AG09319 (cell line): ENCODE data around the gene SRPRB.

ENCODE experiments used
- DNase-seq: peaks from one replicate; pipeline ENCODE4 v3.0.0-alpha.2; 2010; ENCODE audit warnings: low read depth; ENCODE audit errors: extremely low read depth
- TF ChIP-seq, protein P1 (sequence below): IDR thresholded peaks from 2 replicates; pipeline ENCODE4 v1.5.1; 2011; ENCODE audit warnings: low read depth, mild to moderate bottlenecking, inconsistent platforms, low read length, moderate library complexity

SRPRB gene

DNA sequence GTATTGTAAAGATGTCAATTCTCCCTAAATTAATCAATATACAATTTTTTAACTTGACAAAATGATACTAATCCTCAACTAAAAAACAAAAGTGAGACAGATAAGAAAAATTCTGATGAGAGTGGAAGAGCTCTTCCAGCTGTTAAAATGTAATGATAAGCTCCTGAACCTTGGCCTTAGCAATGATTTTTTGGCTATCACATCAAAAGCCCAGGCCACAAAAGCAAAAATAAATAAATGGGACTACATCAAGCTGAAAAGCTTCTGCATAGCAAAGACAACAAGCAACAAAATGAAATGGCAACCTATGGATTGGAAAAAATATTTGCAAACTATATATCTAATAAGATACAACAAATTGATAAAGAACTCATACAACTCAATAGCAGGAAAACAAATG lies 24.0 kb upstream of the SRPRB start:
- TF ChIP-seq, protein P1, sequence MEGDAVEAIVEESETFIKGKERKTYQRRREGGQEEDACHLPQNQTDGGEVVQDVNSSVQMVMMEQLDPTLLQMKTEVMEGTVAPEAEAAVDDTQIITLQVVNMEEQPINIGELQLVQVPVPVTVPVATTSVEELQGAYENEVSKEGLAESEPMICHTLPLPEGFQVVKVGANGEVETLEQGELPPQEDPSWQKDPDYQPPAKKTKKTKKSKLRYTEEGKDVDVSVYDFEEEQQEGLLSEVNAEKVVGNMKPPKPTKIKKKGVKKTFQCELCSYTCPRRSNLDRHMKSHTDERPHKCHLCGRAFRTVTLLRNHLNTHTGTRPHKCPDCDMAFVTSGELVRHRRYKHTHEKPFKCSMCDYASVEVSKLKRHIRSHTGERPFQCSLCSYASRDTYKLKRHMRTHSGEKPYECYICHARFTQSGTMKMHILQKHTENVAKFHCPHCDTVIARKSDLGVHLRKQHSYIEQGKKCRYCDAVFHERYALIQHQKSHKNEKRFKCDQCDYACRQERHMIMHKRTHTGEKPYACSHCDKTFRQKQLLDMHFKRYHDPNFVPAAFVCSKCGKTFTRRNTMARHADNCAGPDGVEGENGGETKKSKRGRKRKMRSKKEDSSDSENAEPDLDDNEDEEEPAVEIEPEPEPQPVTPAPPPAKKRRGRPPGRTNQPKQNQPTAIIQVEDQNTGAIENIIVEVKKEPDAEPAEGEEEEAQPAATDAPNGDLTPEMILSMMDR: no peak
- no peak for DNase-seq

DNA sequence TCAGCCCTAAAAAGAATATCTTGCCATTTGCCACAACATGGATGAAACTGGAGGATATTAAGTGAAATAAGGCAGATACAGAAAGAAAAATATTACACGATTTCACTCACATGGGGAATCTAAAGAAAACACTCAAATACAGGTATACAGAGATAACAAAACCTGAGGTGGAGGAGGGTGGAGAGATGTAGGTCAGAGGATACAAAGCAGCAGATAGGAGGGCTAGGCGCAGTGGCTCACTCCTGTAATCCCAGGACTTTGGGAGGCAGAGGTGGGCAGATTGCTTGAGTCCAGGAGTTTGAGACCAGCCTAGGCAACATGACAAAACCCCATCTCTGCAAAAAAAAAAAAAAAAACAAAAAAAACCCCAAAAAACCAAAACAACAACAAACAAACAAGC lies 23.2 kb upstream of the SRPRB start:
- DNase-seq: no peak
- TF ChIP-seq, protein P1: no peak

DNA sequence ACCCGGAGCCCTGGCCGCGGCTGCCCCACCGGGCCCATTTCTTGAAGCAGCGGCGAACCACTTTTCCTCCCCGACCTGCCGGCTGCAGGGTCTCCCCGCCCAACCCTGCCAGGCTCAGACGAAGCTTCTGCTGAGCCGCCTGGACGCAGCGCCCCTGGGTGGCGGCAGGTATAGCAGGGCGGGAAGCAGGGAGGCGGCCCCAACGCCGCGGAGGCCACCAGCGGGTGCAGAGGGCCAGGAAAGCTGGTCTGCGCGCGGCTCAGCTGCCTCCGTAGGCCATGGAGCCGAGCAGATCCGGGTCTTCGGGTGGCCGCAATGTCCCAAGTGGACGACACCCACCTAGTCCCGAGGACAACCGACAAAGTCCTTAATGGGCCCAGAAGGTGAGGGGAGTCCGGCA lies 21.9 kb upstream of the SRPRB start:
- TF ChIP-seq, protein P1: no peak
- no peak for DNase-seq

GRCh38 chr3:133788024-133788423 lies 17.6 kb upstream of the SRPRB start:
- DNase-seq: no peak
- TF ChIP-seq, protein P1: no peak

GRCh38 chr3:133792171-133792763 lies 13.3 kb upstream of the SRPRB start:
- TF ChIP-seq, protein P1: no peak
- no peak for DNase-seq

DNA sequence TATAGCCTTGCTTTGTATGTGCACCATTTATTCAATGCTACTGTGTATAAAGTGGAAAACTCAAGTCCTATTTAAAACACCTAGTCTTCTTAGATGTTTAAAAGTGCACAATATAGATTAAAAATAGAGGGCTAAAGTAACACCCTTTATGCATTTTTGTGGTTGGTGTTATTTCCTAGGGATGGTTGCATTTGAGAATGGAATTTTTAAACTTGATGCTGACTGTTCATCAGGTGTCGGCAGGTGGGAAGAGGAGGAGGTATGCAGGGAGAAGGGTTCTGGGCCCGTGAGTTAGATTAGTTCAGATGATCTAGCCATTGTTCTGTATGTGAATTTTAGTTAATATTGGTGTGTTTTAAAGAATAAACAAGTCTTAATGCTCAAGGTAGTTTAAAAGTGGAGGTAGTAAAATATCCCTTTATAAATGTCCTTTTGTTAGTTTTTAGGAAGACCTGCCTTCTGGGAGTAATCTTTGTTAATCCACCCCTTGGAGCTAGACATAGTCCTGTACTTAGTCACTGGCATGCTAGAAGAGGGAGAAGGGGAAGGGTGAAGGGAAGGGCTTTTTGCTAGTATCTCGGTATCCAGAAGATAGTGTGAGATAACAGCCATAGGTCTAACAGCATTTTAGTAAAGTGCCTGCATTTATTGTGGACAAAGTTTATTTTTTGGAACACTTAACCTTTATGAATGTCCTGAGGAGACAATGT lies 8.1 kb upstream of the SRPRB start:
- no peak for DNase-seq
- TF ChIP-seq, protein P1: no peak

- TF ChIP-seq, protein P1: no peak
- DNase-seq: no peak
These were observed 5.6 kb upstream of the SRPRB start for GRCh38 chr3:133799794-133800585.
